ENCODE data around the gene LILRB4. TPM values are rescaled to one million over a fixed set of nuclear protein-coding genes. Genes with fewer than 3 reads are reported as not detected.

LILRB4 gene
- total and polyA plus RNA-seq, 2 experiments from 2014 or later: not detected

GRCh38 chr19:54616821-54617560 lies 45.8 kb upstream of the LILRB4 start (continued):
- TF ChIP-seq ZNF462 (CRISPR knock-in tag; IDR thresholded peaks at IDR 0.05): no peak
- TF ChIP-seq REST (IDR thresholded peaks at IDR 0.05; ENCODE audit: unreplicated experiment): no peak
- TF ChIP-seq ZNF114 (CRISPR knock-in tag; IDR thresholded peaks at IDR 0.05): no peak
- TF ChIP-seq EZH2phosphoT487 (IDR thresholded peaks at IDR 0.05; ENCODE audit: unreplicated experiment): no peak
- no peak for TF ChIP-seq EZH2 (IDR thresholded peaks at IDR 0.05; ENCODE audit: low read depth, unreplicated experiment)
- no peak for TF ChIP-seq NANOG (IDR thresholded peaks at IDR 0.05; ENCODE audit: borderline replicate concordance)
- no peak for TF ChIP-seq CREB1 (CRISPR knock-in tag; IDR thresholded peaks at IDR 0.05; ENCODE audit: low read depth)
